AG04449 (cell line): Measurements from ENCODE around the gene APOA4.

Experiments used
- CTCF ChIA-PET: fragments of 350-600 bp; formaldehyde crosslinking; extraction: SDS; loops from one replicate; lab custom pipeline; 2021; ENCODE audit warnings: antibody characterized with exemption; lab: Yijun Ruan, JAX
- POLR2A ChIA-PET: fragments of 400-600, 350-600 bp; formaldehyde crosslinking; extraction: SDS; loops from one replicate; lab custom pipeline; 2020; ENCODE audit warnings: antibody characterized with exemption, inconsistent platforms; lab: Yijun Ruan, JAX
- DNase-seq: peaks from one replicate; pipeline ENCODE4 v3.0.0-alpha.2; 2010; ENCODE audit warnings: low read depth, low spot score
- H3K4me3 ChIP-seq: 2 replicates; pipeline ENCODE4 v1.5.1; 2011; ENCODE audit warnings: low read depth, mild to moderate bottlenecking, control low read depth, low read length
- CTCF ChIP-seq: IDR thresholded peaks from one replicate; pipeline ENCODE4 v1.5.1; 2011; ENCODE audit warnings: mild to moderate bottlenecking, moderate library complexity, low read length, control low read depth, inconsistent platforms; ENCODE audit not compliant: insufficient read depth; ENCODE audit errors: missing control alignments

Gene APOA4

GRCh38 chr11:116826751-116827431 is 3.8 kb upstream of the APOA4 start:
- H3K4me3 ChIP-seq: no peak overlapping the region
- CTCF ChIA-PET: interaction anchor here (2.1 kb wide), 1 partner anchor 9 kb away, joined by 9 read pairs; no protein-coding TSS in a partner anchor
- no peak for TF ChIP-seq CTCF
- POLR2A ChIA-PET: no interaction called here
- DNase-seq: no peak

- no peak overlapping the region for H3K4me3 ChIP-seq
- POLR2A ChIA-PET: no interaction called here
- CTCF ChIA-PET: interaction anchor here (2.1 kb wide), 1 partner anchor 10 kb away, joined by 9 read pairs; no protein-coding TSS in a partner anchor
- DNase-seq: no peak
- TF ChIP-seq CTCF: no peak
These were observed 3.0 kb upstream of the APOA4 start for GRCh38 chr11:116825854-116826750.

DNA sequence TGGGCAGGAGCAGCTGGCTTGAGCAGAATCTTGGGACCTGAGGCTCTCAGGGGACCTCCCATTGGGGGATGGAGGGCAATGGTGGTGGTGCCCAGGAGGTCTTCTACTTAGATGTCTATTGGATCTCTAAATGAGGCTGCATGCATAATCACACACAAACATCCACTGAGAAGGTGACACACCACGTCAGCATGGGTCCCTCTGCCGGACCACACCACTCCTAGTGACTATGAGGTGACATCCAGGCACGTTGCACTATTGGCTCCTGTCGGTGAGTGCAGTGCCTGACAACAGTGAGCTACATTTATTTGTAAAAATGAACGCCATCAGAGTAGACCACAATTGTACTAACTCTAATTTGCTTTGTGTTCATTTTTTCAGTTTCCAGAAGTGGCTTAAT is 2.3 kb upstream of the APOA4 start:
- CTCF ChIA-PET: interaction anchor here (2.1 kb wide), 1 partner anchor 10 kb away, joined by 9 read pairs; no protein-coding TSS in a partner anchor

GRCh38 chr11:116822575-116822974 is 529 bp downstream of the APOA4 start:
- CTCF ChIA-PET: interaction anchor here (0.9 to 3.3 kb wide), 4 partner anchors 9 to 284 kb away, joined by 3 to 24 read pairs (median 6); partner anchors contain the start of genes APOA1 and APOA5

More for the DNA sequence above, 2.3 kb upstream of the APOA4 start:
- no peak for DNase-seq
- H3K4me3 ChIP-seq: no peak overlapping the region
- no peak for TF ChIP-seq CTCF
- POLR2A ChIA-PET: no interaction called here

GRCh38 chr11:116821050-116821918 is 1.8 kb downstream of the APOA4 start:
- POLR2A ChIA-PET: interaction anchor here (0.5 kb wide), 1 partner anchor 17 kb away, joined by 3 read pairs; no protein-coding TSS in a partner anchor
- DNase-seq: no peak
- CTCF ChIA-PET: interaction anchor here (0.9 to 3.3 kb wide), 5 partner anchors 14 to 285 kb away, joined by 3 to 24 read pairs (median 5); partner anchors contain the start of genes APOA1 and APOA5
- no peak overlapping the region for H3K4me3 ChIP-seq
- TF ChIP-seq CTCF: no peak

More at GRCh38 chr11:116822575-116822974, 529 bp downstream of the APOA4 start:
- POLR2A ChIA-PET: no interaction called here
- no peak for DNase-seq
- H3K4me3 ChIP-seq: no peak overlapping the region
- TF ChIP-seq CTCF: no peak
